Parathyroid adenoma (tissue), 2 donors: ENCODE results near the gene SPSB3.

Experiments
- H2AFZ ChIP-seq: fragments of 300-600 bp; sonication (generic); one replicate; pipeline ENCODE4 v1.7.0; 2017; ENCODE audit warnings: antibody characterized with exemption, mild to moderate bottlenecking
- H3K27ac ChIP-seq: fragments of 300-600 bp; sonication (generic); one replicate; pipeline ENCODE4 v1.7.0; 2017
- H3K27me3 ChIP-seq: fragments of 300-600 bp; sonication (generic); one replicate; pipeline ENCODE4 v1.7.0; 2017; ENCODE audit warnings: low read length; ENCODE audit not compliant: control insufficient read depth, insufficient read depth
- H3K36me3 ChIP-seq: fragments of 300-600 bp; sonication (generic); one replicate; pipeline ENCODE4 v1.7.0; 2017; ENCODE audit warnings: low read length; ENCODE audit not compliant: control insufficient read depth, insufficient read depth
- H3K4me1 ChIP-seq: fragments of 300-600 bp; sonication (generic); one replicate; pipeline ENCODE4 v1.7.0; 2017; ENCODE audit warnings: control low read depth
- H3K4me2 ChIP-seq: fragments of 300-600 bp; sonication (generic); one replicate; pipeline ENCODE4 v1.7.0; 2017; ENCODE audit warnings: low read length
- H3K4me3 ChIP-seq: fragments of 300-600 bp; sonication (generic); one replicate; pipeline ENCODE4 v1.7.0; 2017; ENCODE audit warnings: low read depth, low read length
- H3K79me2 ChIP-seq: fragments of 300-600 bp; sonication (generic); one replicate; pipeline ENCODE4 v1.7.0; 2017; ENCODE audit warnings: control low read depth
- H3K9ac ChIP-seq: fragments of 300-600 bp; sonication (generic); one replicate; pipeline ENCODE4 v1.7.0; 2017; ENCODE audit warnings: mild to moderate bottlenecking
- H3K9me3 ChIP-seq: fragments of 300-600 bp; sonication (generic); one replicate; pipeline ENCODE4 v1.7.0; 2017; ENCODE audit warnings: low read length; ENCODE audit not compliant: control insufficient read depth
- CTCF ChIP-seq: fragments of 300-600 bp; sonication (generic); IDR thresholded peaks from one replicate; pipeline ENCODE4 v1.7.0; 2017; ENCODE audit warnings: antibody characterized with exemption, mild to moderate bottlenecking
- donor health status: primary hyperparathyroidism.

SPSB3 gene

GRCh38 chr16:1763521-1764511, 18.6 kb downstream of the SPSB3 start:
- Histone ChIP-seq H3K27me3 (no peaks in the 10 kb centered on the region), H2AFZ (no peak overlapping the region), H3K4me3 (no peak overlapping the region), H3K4me2 (no peak overlapping the region), H3K9me3 (no peaks in the 10 kb centered on the region), H3K27ac (no peak overlapping the region), H3K4me1 (no peaks in the 10 kb centered on the region), H3K36me3 (no peaks in the 10 kb centered on the region), H3K9ac (no peak overlapping the region), H3K79me2 (no peaks in the 10 kb centered on the region)
- no peak for TF ChIP-seq CTCF

- Histone ChIP-seq H3K79me2 (no peaks in the 10 kb centered on the region), H2AFZ (no peak overlapping the region), H3K9me3 (no peaks in the 10 kb centered on the region), H3K4me2 (no peak overlapping the region), H3K27ac (no peak overlapping the region), H3K9ac (no peak overlapping the region), H3K36me3 (no peaks in the 10 kb centered on the region), H3K27me3 (no peaks in the 10 kb centered on the region), H3K4me3 (no peak overlapping the region), H3K4me1 (no peaks in the 10 kb centered on the region)
- TF ChIP-seq CTCF = no peak
Observed at GRCh38 chr16:1762879-1763520, 19.4 kb downstream of the SPSB3 start.

GRCh38 chr16:1762196-1762878, 20.0 kb downstream of the SPSB3 start:
- Histone ChIP-seq H3K4me3 (no peak overlapping the region), H2AFZ (no peak overlapping the region), H3K9me3 (no peaks in the 10 kb centered on the region), H3K36me3 (no peaks in the 10 kb centered on the region), H3K27ac (no peak overlapping the region), H3K27me3 (no peaks in the 10 kb centered on the region), H3K4me2 (no peak overlapping the region), H3K4me1 (no peaks in the 10 kb centered on the region), H3K9ac (no peak overlapping the region), H3K79me2 (no peaks in the 10 kb centered on the region)
- no peak for TF ChIP-seq CTCF

GRCh38 chr16:1761751-1762150, 20.6 kb downstream of the SPSB3 start:
- no peaks in the 10 kb centered on the region for H3K36me3 ChIP-seq
- TF ChIP-seq CTCF = no peak

More at GRCh38 chr16:1761751-1762150, 20.6 kb downstream of the SPSB3 start:
- Histone ChIP-seq H2AFZ (no peak overlapping the region), H3K4me2 (no peak overlapping the region), H3K27me3 (no peaks in the 10 kb centered on the region), H3K27ac (no peak overlapping the region), H3K9ac (no peak overlapping the region), H3K9me3 (no peaks in the 10 kb centered on the region), H3K79me2 (no peaks in the 10 kb centered on the region), H3K4me1 (no peaks in the 10 kb centered on the region), H3K4me3 (no peak overlapping the region)
